Left ventricle myocardium inferior (tissue), 1 donor: ENCODE data around the gene KRT10. TPM values are rescaled to one million over a fixed set of nuclear protein-coding genes. Genes with fewer than 3 reads are reported as not detected.

Experiments
- DNase-seq: peaks from one replicate; pipeline ENCODE4 v3.0.0-alpha.2; 2020
- H3K27ac ChIP-seq: fragments of 200-600 bp; replicated peaks from 2 replicates; pipeline ENCODE4 v1.8.0; 2021
- H3K27me3 ChIP-seq: fragments of 200-600 bp; 2 replicates; pipeline ENCODE4 v1.8.0; 2021; ENCODE audit warnings: low read depth
- H3K36me3 ChIP-seq: fragments of 200-600 bp; 2 replicates; pipeline ENCODE4 v1.8.0; 2021
- H3K4me1 ChIP-seq: fragments of 200-600 bp; 2 replicates; pipeline ENCODE4 v1.8.0; 2021
- H3K4me3 ChIP-seq: fragments of 200-600 bp; 2 replicates; pipeline ENCODE4 v1.8.0; 2021; ENCODE audit warnings: mild to moderate bottlenecking, moderate library complexity
- H3K9me3 ChIP-seq: fragments of 200-600 bp; replicated peaks from 2 replicates; pipeline ENCODE4 v1.8.0; 2021
- CTCF ChIP-seq: fragments of 200-600 bp; IDR thresholded peaks from 2 replicates; pipeline ENCODE4 v1.8.0; 2021; ENCODE audit warnings: antibody characterized with exemption, mild to moderate bottlenecking, borderline replicate concordance
- intact Hi-C: fragments of 100-400 bp; cut with micrococcal nuclease; formaldehyde crosslinking; loops from one replicate; pipeline ENCODE4 v1.11.0; 2022
- total RNA-seq: library from RNA; stranded (reverse); fragmentation: NEBNext Ultra II Directional; extraction: Animal tissue kit (Norgen Biotek cat#: 25700); gene quantifications from one replicate; pipeline ENCODE4 v1.2.1, GENCODE V29; 2021
- donor health status: DM: no; HTN: yes; CAD: no; lungs with severe emphysema.

Gene KRT10
- total RNA-seq, 1 donor from 2014 or later: 54.7 TPM

GRCh38 chr17:40850293-40850972 is 28.0 kb upstream of the KRT10 start:
- H3K27ac ChIP-seq: no peak overlapping the region
- TF ChIP-seq CTCF: no peak
- no peaks in the 10 kb centered on the region for H3K36me3 ChIP-seq
- H3K27me3 ChIP-seq: peaks cover 5% of the 10 kb centered on the region
- no peak overlapping the region for H3K4me3 ChIP-seq
- intact Hi-C loops: loop anchor here (10.0 kb wide), 1 partner anchor 46 kb away; no protein-coding TSS in a partner anchor
- no peak for DNase-seq
- no peaks in the 10 kb centered on the region for H3K9me3 ChIP-seq
- no peaks in the 10 kb centered on the region for H3K4me1 ChIP-seq

GRCh38 chr17:40849723-40850122 is 27.3 kb upstream of the KRT10 start:
- Histone ChIP-seq H3K4me1 (no peaks in the 10 kb centered on the region), H3K27ac (no peak overlapping the region), H3K4me3 (no peak overlapping the region), H3K36me3 (no peaks in the 10 kb centered on the region), H3K9me3 (no peaks in the 10 kb centered on the region), H3K27me3 (peaks cover 5% of the 10 kb centered on the region)
- intact Hi-C loops: loop anchor here (10.0 kb wide), 1 partner anchor 45 kb away; no protein-coding TSS in a partner anchor
- TF ChIP-seq CTCF: no peak
- no peak for DNase-seq

- peaks cover 5% of the 10 kb centered on the region for H3K27me3 ChIP-seq
- H3K36me3 ChIP-seq: no peaks in the 10 kb centered on the region
- H3K4me3 ChIP-seq: no peak overlapping the region
- DNase-seq: no peak
- no peaks in the 10 kb centered on the region for H3K9me3 ChIP-seq
- no peaks in the 10 kb centered on the region for H3K4me1 ChIP-seq
- no peak for TF ChIP-seq CTCF
- no peak overlapping the region for H3K27ac ChIP-seq
- intact Hi-C loops: no loop called here
These were observed 26.3 kb upstream of the KRT10 start for GRCh38 chr17:40848583-40849235.

- Histone ChIP-seq H3K4me3 (no peak overlapping the region), H3K36me3 (no peaks in the 10 kb centered on the region), H3K27me3 (peaks cover 5% of the 10 kb centered on the region), H3K27ac (no peak overlapping the region), H3K4me1 (no peaks in the 10 kb centered on the region), H3K9me3 (no peaks in the 10 kb centered on the region)
- no peak for TF ChIP-seq CTCF
- no peak for DNase-seq
- intact Hi-C loops: no loop called here
These were observed 24.2 kb upstream of the KRT10 start for GRCh38 chr17:40846515-40847144.

- Histone ChIP-seq H3K4me3 (no peak overlapping the region), H3K9me3 (no peaks in the 10 kb centered on the region), H3K36me3 (no peaks in the 10 kb centered on the region), H3K27me3 (no peaks in the 10 kb centered on the region), H3K27ac (no peak overlapping the region), H3K4me1 (no peaks in the 10 kb centered on the region)
- DNase-seq: no peak
- intact Hi-C loops: no loop called here
- no peak for TF ChIP-seq CTCF
These were observed 22.3 kb upstream of the KRT10 start for GRCh38 chr17:40844671-40845107.
